Chondrocyte (in vitro differentiated cells): Measurements from ENCODE around the gene OR9I1. TPM values are rescaled to one million over a fixed set of nuclear protein-coding genes. Genes with fewer than 3 reads are reported as not detected.

ENCODE experiments used
- DNase-seq: peaks from one replicate; pipeline ENCODE4 v3.0.0; 2021; ENCODE audit warnings: mixed read lengths, low spot score
- H3K27ac Mint-ChIP-seq: one replicate; pipeline ENCODE4 v1.8.0; 2021; ENCODE audit warnings: mild to moderate bottlenecking, moderate library complexity, mixed read lengths; ENCODE audit not compliant: unreplicated experiment
- H3K27me3 Mint-ChIP-seq: 2 replicates; pipeline ENCODE4 v1.8.0; 2021; ENCODE audit warnings: low read depth, mixed read lengths
- H3K36me3 Mint-ChIP-seq: 2 replicates; pipeline ENCODE4 v1.8.0; 2021; ENCODE audit warnings: low read depth, mixed read lengths
- H3K4me1 Mint-ChIP-seq: 2 replicates; pipeline ENCODE4 v1.8.0; 2021; ENCODE audit warnings: low read depth, mild to moderate bottlenecking, mixed read lengths
- H3K4me3 Mint-ChIP-seq: one replicate; pipeline ENCODE4 v1.8.0; 2021; ENCODE audit warnings: mild to moderate bottlenecking, moderate library complexity, mixed read lengths; ENCODE audit not compliant: unreplicated experiment
- H3K9me3 Mint-ChIP-seq: 2 replicates; pipeline ENCODE4 v1.8.0; 2021; ENCODE audit warnings: low read depth, mixed read lengths
- CTCF ChIP-seq: fragments of 200-600 bp; sonication (generic); IDR thresholded peaks from 2 replicates; pipeline ENCODE4 v1.5.0; 2021; ENCODE audit warnings: antibody characterized with exemption, mild to moderate bottlenecking, moderate library complexity
- total RNA-seq: library from RNA; stranded (reverse); gene quantifications from 3 replicates; pipeline ENCODE4 v1.2.1, GENCODE V29; 2021

OR9I1 gene
- total RNA-seq, 1 donor from 2014 or later = not detected

GRCh38 chr11:58142761-58143160 is 17.4 kb upstream of the OR9I1 start:
- no peaks in the 10 kb centered on the region for H3K36me3 Mint-ChIP-seq
- H3K27me3 Mint-ChIP-seq = peaks cover 1% of the 10 kb centered on the region
- no peak for DNase-seq
- H3K4me1 Mint-ChIP-seq = no peaks in the 10 kb centered on the region
- no peak for TF ChIP-seq CTCF
- H3K4me3 Mint-ChIP-seq = no peak overlapping the region
- H3K9me3 Mint-ChIP-seq = peaks cover 2% of the 10 kb centered on the region
- H3K27ac Mint-ChIP-seq = no peak overlapping the region

- TF ChIP-seq CTCF = no peak
- no peaks in the 10 kb centered on the region for H3K4me1 Mint-ChIP-seq
- H3K36me3 Mint-ChIP-seq = no peaks in the 10 kb centered on the region
- no peaks in the 10 kb centered on the region for H3K9me3 Mint-ChIP-seq
- no peak for DNase-seq
- H3K27ac Mint-ChIP-seq = no peak overlapping the region
- no peak overlapping the region for H3K4me3 Mint-ChIP-seq
- peaks cover 4% of the 10 kb centered on the region for H3K27me3 Mint-ChIP-seq
Measured at GRCh38 chr11:58135171-58135570, 9.8 kb upstream of the OR9I1 start.

GRCh38 chr11:58134151-58134550 is 8.8 kb upstream of the OR9I1 start:
- peaks cover 4% of the 10 kb centered on the region for H3K27me3 Mint-ChIP-seq
- no peaks in the 10 kb centered on the region for H3K36me3 Mint-ChIP-seq
- H3K4me1 Mint-ChIP-seq = no peaks in the 10 kb centered on the region
- no peak overlapping the region for H3K27ac Mint-ChIP-seq
- no peaks in the 10 kb centered on the region for H3K9me3 Mint-ChIP-seq
- DNase-seq = no peak
- no peak for TF ChIP-seq CTCF
- H3K4me3 Mint-ChIP-seq = no peak overlapping the region

- no peak for TF ChIP-seq CTCF
- Mint-ChIP-seq H3K27me3 (peaks cover 4% of the 10 kb centered on the region), H3K4me1 (no peaks in the 10 kb centered on the region), H3K9me3 (no peaks in the 10 kb centered on the region), H3K27ac (no peak overlapping the region), H3K4me3 (no peak overlapping the region), H3K36me3 (no peaks in the 10 kb centered on the region)
- no peak for DNase-seq
Measured at GRCh38 chr11:58133309-58134076, 8.2 kb upstream of the OR9I1 start.

- DNase-seq = no peak
- no peak overlapping the region for H3K4me3 Mint-ChIP-seq
- no peaks in the 10 kb centered on the region for H3K36me3 Mint-ChIP-seq
- H3K4me1 Mint-ChIP-seq = no peaks in the 10 kb centered on the region
- H3K27ac Mint-ChIP-seq = no peak overlapping the region
- TF ChIP-seq CTCF = no peak
- H3K27me3 Mint-ChIP-seq = peaks cover 5% of the 10 kb centered on the region
- H3K9me3 Mint-ChIP-seq = no peaks in the 10 kb centered on the region
Measured at GRCh38 chr11:58127350-58127749, 2.0 kb upstream of the OR9I1 start.
